H1 (cell line): ENCODE results near the gene CSDE1. TPM values are rescaled to one million over a fixed set of nuclear protein-coding genes. Genes with fewer than 3 reads are reported as not detected.

Experiments used
- SAP30 ChIP-seq: fragments of 300-600 bp; sonication (generic); IDR thresholded peaks from 2 replicates; pipeline ENCODE4 v1.7.1; 2012; ENCODE audit warnings: low read length, moderate library complexity, mild to moderate bottlenecking, inconsistent platforms; ENCODE audit not compliant: insufficient read depth, insufficient replicate concordance
- TEAD4 ChIP-seq: IDR thresholded peaks from 2 replicates; pipeline ENCODE4 v1.6.1; 2012; ENCODE audit warnings: low read depth, low read length, inconsistent platforms, mixed read lengths
- polyA plus RNA-seq, 7 experiments: library from polyadenylated mRNA; depleted of rRNA in 3 of 7; stranded (reverse) in 5 of 7; unstranded in 2 of 7; fragments of >200 nt in 5 of 7; fragments of 200-250 nt in 2 of 7; gene quantifications; 1 replicate in 5 of 7; 2 replicates in 1 of 7; 4 replicates in 1 of 7; pipeline versions ENCODE4 v1.2.1 to v1.2.3, GENCODE V29; 2011 to 2013; ENCODE audit warnings: missing spikeins in 2 of 7, mixed read lengths in 2 of 7
- total RNA-seq: library from RNA; stranded (reverse); fragmentation: NEBNext Ultra II Directional; extraction: Animal tissue kit (Norgen Biotek cat#: 25700); gene quantifications from 2 replicates; pipeline ENCODE4 v1.2.1, GENCODE V29; 2021

CSDE1 gene
- total and polyA plus RNA-seq, 2 of the 8 experiments (the other 6 are each of a cell fraction or from before 2014, with no cell fraction given), result 149 to 635 TPM

GRCh38 chr1:114712977-114713376, 44.8 kb downstream of the CSDE1 start (continued):
- TF ChIP-seq SAP30 (no peak), TEAD4 (no peak)
